Mucosa of gallbladder (tissue), 1 donor: ENCODE results near the gene CMBL. TPM values are rescaled to one million over a fixed set of nuclear protein-coding genes. Genes with fewer than 3 reads are reported as not detected.

Experiments used
- total RNA-seq: library from RNA; stranded (reverse); gene quantifications from one replicate; pipeline ENCODE4 v1.2.1, GENCODE V29; 2021
- donor health status: DM: no; HTN: no; CAD: no.

The CMBL gene
- total RNA-seq, 1 donor from 2014 or later: 90.1 TPM

Other genes with a start within 250 kb of the CMBL start
- 26.8 TPM for gene ATPSCKMT, start 58.0 kb downstream of the CMBL start, total RNA-seq
- gene CCT5, start 57.6 kb downstream of the CMBL start, total RNA-seq: 133 TPM
- gene MARCHF6, start 45.8 kb upstream of the CMBL start, total RNA-seq: 163 TPM
- 0.26 TPM for gene ROPN1L, start 134.0 kb upstream of the CMBL start, total RNA-seq